GM21737 (cell line): ENCODE results near the gene ZNF565.
"Not testable (repeated sequence)": the region's sequence is repeated elsewhere in the genome, so short reads cannot be mapped to it uniquely, and the experiment has no call there.

ENCODE experiments used
- ATAC-seq: cut with Tn5 transposase; IDR thresholded peaks from one replicate; pipeline ENCODE4 v1.9.1; 2021; ENCODE audit warnings: mild to moderate bottlenecking, moderate library complexity; ENCODE audit not compliant: unreplicated experiment

The ZNF565 gene

GRCh38 chr19:36152019-36152351, 62.5 kb downstream of the ZNF565 start:
- no peak for ATAC-seq

GRCh38 chr19:36151144-36152018, 63.1 kb downstream of the ZNF565 start:
- ATAC-seq = no peak

GRCh38 chr19:36150586-36150985, 63.9 kb downstream of the ZNF565 start:
- ATAC-seq = no peak

- ATAC-seq = no peak
Observed at GRCh38 chr19:36149673-36150406, 64.6 kb downstream of the ZNF565 start.

GRCh38 chr19:36144624-36145023, 69.8 kb downstream of the ZNF565 start:
- ATAC-seq = no peak

- no peak for ATAC-seq
Observed at GRCh38 chr19:36142496-36142895, 72.0 kb downstream of the ZNF565 start.

- ATAC-seq = no peak
Observed at GRCh38 chr19:36142046-36142445, 72.4 kb downstream of the ZNF565 start.

GRCh38 chr19:36141039-36141927, 73.2 kb downstream of the ZNF565 start:
- peak; percentile 49 for ATAC-seq

- no peak for ATAC-seq
Observed at GRCh38 chr19:36140304-36141038, 74.0 kb downstream of the ZNF565 start.

- ATAC-seq = peak; percentile 74
Observed at GRCh38 chr19:36139473-36140303, 74.8 kb downstream of the ZNF565 start, which contains the start of gene CAPNS1. CAPNS1 (plus strand) TSS chr19:36140066; CDS start chr19:36141012, 946 bp downstream.

GRCh38 chr19:36139120-36139472, 75.4 kb downstream of the ZNF565 start:
- no peak for ATAC-seq

GRCh38 chr19:36136964-36137686, 77.3 kb downstream of the ZNF565 start:
- no peak for ATAC-seq

GRCh38 chr19:36134867-36135266, 79.6 kb downstream of the ZNF565 start:
- ATAC-seq = not testable (repeated sequence)
